Endothelial cell (in vitro differentiated cells): ENCODE data around the gene ZNF92. TPM values are rescaled to one million over a fixed set of nuclear protein-coding genes. Genes with fewer than 3 reads are reported as not detected.
A peak's percentile ranks its signal among the peaks of the same experiment; 100 is the strongest.

ENCODE experiments used
- DNase-seq: peaks from one replicate; pipeline ENCODE4 v3.0.0; 2021; ENCODE audit warnings: low spot score
- H3K27ac Mint-ChIP-seq: one replicate; pipeline ENCODE4 v1.8.0; 2021; ENCODE audit warnings: mixed read lengths, inconsistent platforms; ENCODE audit not compliant: unreplicated experiment
- H3K27me3 Mint-ChIP-seq: one replicate; pipeline ENCODE4 v1.8.0; 2021; ENCODE audit warnings: mild to moderate bottlenecking, moderate library complexity, mixed read lengths, inconsistent platforms; ENCODE audit not compliant: unreplicated experiment
- H3K36me3 Mint-ChIP-seq: one replicate; pipeline ENCODE4 v1.8.0; 2021; ENCODE audit warnings: mild to moderate bottlenecking, low read depth, mixed read lengths, inconsistent platforms; ENCODE audit not compliant: unreplicated experiment
- H3K4me1 Mint-ChIP-seq: one replicate; pipeline ENCODE4 v1.8.0; 2021; ENCODE audit warnings: mild to moderate bottlenecking, mixed read lengths, inconsistent platforms; ENCODE audit not compliant: unreplicated experiment
- H3K4me3 Mint-ChIP-seq: one replicate; pipeline ENCODE4 v1.8.0; 2021; ENCODE audit warnings: mild to moderate bottlenecking, mixed read lengths, inconsistent platforms; ENCODE audit not compliant: unreplicated experiment
- H3K9me3 Mint-ChIP-seq: one replicate; pipeline ENCODE4 v1.8.0; 2021; ENCODE audit warnings: mixed read lengths, inconsistent platforms; ENCODE audit not compliant: unreplicated experiment
- CTCF ChIP-seq: fragments of 200-600 bp; sonication (generic); IDR thresholded peaks from one replicate; pipeline ENCODE4 v1.5.0; 2021; ENCODE audit warnings: antibody characterized with exemption; ENCODE audit not compliant: unreplicated experiment
- total RNA-seq: library from RNA; stranded (reverse); fragmentation: NEBNext Ultra II Directional; extraction: Animal tissue kit (Norgen Biotek cat#: 25700); gene quantifications from one replicate; pipeline ENCODE4 v1.2.1, GENCODE V29; 2021; ENCODE audit not compliant: unreplicated experiment

ZNF92 gene
- total RNA-seq, 1 donor from 2014 or later, result 25.3 TPM

GRCh38 chr7:65379318-65379717 is 5.7 kb downstream of the ZNF92 start:
- H3K4me3 Mint-ChIP-seq, result peak overlapping the region; percentile 0
- peak overlapping the region; percentile 61 for H3K27ac Mint-ChIP-seq
- H3K4me1 Mint-ChIP-seq, result peaks cover 33% of the 10 kb centered on the region
- peaks cover 3% of the 10 kb centered on the region for H3K27me3 Mint-ChIP-seq
- peaks cover 12% of the 10 kb centered on the region for H3K36me3 Mint-ChIP-seq
- DNase-seq, result no peak
- TF ChIP-seq CTCF, result no peak
- no peaks in the 10 kb centered on the region for H3K9me3 Mint-ChIP-seq

- TF ChIP-seq CTCF, result no peak
- DNase-seq, result no peak
- Mint-ChIP-seq H3K27me3 (peaks cover 3% of the 10 kb centered on the region), H3K9me3 (no peaks in the 10 kb centered on the region), H3K36me3 (peaks cover 12% of the 10 kb centered on the region), H3K4me3 (no peak overlapping the region), H3K4me1 (peaks cover 21% of the 10 kb centered on the region), H3K27ac (no peak overlapping the region)
Observed at GRCh38 chr7:65381742-65382141, 8.1 kb downstream of the ZNF92 start.

DNA sequence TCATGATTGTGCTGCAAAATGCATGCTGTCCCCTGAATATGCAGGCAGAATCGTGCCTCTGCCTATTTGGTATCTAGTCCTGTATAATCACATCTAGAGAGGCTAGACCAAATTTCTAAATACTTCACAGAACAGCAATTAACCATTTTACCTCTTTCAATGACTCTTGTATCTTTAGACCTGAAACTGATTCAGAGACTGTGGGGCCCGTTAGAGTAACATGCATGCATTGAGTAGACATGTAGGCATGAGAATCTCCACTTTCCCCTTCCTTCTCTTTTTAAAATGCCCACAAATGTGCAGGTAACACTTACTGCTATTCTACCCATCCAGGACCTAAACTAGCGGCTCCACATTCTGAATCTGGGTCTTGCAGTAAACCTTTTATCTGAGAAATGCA is 8.8 kb downstream of the ZNF92 start:
- H3K27ac Mint-ChIP-seq, result no peak overlapping the region
- no peaks in the 10 kb centered on the region for H3K9me3 Mint-ChIP-seq
- peaks cover 8% of the 10 kb centered on the region for H3K36me3 Mint-ChIP-seq
- peaks cover 21% of the 10 kb centered on the region for H3K4me1 Mint-ChIP-seq
- TF ChIP-seq CTCF, result no peak
- no peak overlapping the region for H3K4me3 Mint-ChIP-seq
- peaks cover 3% of the 10 kb centered on the region for H3K27me3 Mint-ChIP-seq
- DNase-seq, result no peak

- no peak overlapping the region for H3K27ac Mint-ChIP-seq
- no peak for TF ChIP-seq CTCF
- H3K4me1 Mint-ChIP-seq, result no peaks in the 10 kb centered on the region
- no peaks in the 10 kb centered on the region for H3K9me3 Mint-ChIP-seq
- no peaks in the 10 kb centered on the region for H3K27me3 Mint-ChIP-seq
- no peak overlapping the region for H3K4me3 Mint-ChIP-seq
- peaks cover 4% of the 10 kb centered on the region for H3K36me3 Mint-ChIP-seq
- no peak for DNase-seq
Observed at GRCh38 chr7:65387891-65388290, 14.2 kb downstream of the ZNF92 start.

DNA sequence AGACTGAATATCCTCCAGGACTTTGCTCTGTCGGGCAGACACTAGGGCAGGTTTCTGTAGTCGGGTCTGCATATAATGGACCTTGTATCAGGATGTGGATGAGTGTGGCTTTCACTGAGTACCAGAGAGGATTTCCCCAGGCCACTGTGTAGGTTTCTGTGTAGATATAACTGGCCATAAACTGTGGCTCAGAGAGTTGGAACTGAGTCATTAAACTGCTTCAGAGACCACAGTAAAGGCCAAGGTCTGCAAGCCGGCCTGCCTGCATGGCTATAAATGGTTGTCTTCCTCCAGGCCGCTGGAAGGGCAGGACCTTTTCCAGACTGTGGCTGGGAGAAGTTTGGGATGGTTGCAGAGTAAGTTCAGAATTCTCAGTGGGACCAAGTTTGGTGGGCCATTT is 16.9 kb downstream of the ZNF92 start:
- Mint-ChIP-seq H3K4me1 (no peaks in the 10 kb centered on the region), H3K4me3 (no peak overlapping the region), H3K27me3 (no peaks in the 10 kb centered on the region), H3K27ac (no peak overlapping the region), H3K9me3 (no peaks in the 10 kb centered on the region), H3K36me3 (peaks cover 4% of the 10 kb centered on the region)
- no peak for DNase-seq
- no peak for TF ChIP-seq CTCF
